OCI-LY1 (cell line): ENCODE data around the gene ACY1.

ENCODE experiments used
- EZH2 ChIP-seq: fragments of 200-600 bp; sonication (generic), shearing (Covaris generic); IDR thresholded peaks from 2 replicates; pipeline ENCODE4 v1.8.0; 2017; ENCODE audit warnings: borderline replicate concordance, mixed run types, mild to moderate bottlenecking, antibody characterized with exemption, low read length, moderate library complexity, mixed read lengths
- TF ChIP-seq, protein P1 (sequence below): fragments of 200-600 bp; sonication (generic), shearing (Covaris generic); IDR thresholded peaks from 2 replicates; pipeline ENCODE4 v1.5.1; 2017; ENCODE audit warnings: mild to moderate bottlenecking, antibody characterized with exemption, low read length, moderate library complexity, mixed read lengths

DNA sequence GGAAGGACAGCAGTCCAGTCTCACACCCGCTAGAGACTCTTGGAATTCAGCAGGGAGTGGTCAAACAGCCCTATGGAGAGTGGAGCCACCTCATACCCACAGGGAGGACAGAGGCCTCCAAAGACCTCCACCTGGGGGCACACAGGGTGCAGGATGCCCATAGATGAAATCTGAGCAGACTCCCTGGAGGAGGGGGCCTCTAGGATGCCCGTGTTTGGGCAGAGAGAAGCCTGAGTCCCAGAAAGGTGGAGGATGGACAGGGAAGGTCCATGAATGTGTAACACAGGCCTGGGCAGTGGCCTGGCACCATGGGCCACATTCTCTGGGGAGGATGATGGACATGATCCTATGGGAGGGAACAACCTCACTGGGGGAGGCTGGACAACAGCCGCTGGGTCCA is 51.3 kb downstream of the ACY1 start:
- TF ChIP-seq, protein P1, sequence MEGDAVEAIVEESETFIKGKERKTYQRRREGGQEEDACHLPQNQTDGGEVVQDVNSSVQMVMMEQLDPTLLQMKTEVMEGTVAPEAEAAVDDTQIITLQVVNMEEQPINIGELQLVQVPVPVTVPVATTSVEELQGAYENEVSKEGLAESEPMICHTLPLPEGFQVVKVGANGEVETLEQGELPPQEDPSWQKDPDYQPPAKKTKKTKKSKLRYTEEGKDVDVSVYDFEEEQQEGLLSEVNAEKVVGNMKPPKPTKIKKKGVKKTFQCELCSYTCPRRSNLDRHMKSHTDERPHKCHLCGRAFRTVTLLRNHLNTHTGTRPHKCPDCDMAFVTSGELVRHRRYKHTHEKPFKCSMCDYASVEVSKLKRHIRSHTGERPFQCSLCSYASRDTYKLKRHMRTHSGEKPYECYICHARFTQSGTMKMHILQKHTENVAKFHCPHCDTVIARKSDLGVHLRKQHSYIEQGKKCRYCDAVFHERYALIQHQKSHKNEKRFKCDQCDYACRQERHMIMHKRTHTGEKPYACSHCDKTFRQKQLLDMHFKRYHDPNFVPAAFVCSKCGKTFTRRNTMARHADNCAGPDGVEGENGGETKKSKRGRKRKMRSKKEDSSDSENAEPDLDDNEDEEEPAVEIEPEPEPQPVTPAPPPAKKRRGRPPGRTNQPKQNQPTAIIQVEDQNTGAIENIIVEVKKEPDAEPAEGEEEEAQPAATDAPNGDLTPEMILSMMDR = no peak
- no peak for TF ChIP-seq EZH2
